HG03280 (cell line): Measurements from ENCODE around the gene PSPC1.
"Not testable (repeated sequence)": the region's sequence is repeated elsewhere in the genome, so short reads cannot be mapped to it uniquely, and the experiment has no call there.

Source experiments
- ATAC-seq: cut with Tn5 transposase; IDR thresholded peaks from one replicate; pipeline ENCODE4 v1.9.1; 2021; ENCODE audit warnings: mild to moderate bottlenecking, moderate library complexity; ENCODE audit not compliant: unreplicated experiment

PSPC1 gene

GRCh38 chr13:19764237-19764636, 18.5 kb downstream of the PSPC1 start:
- ATAC-seq: no peak

- no peak for ATAC-seq
These were observed 19.1 kb downstream of the PSPC1 start for GRCh38 chr13:19763618-19764017.

- no peak for ATAC-seq
These were observed 23.1 kb downstream of the PSPC1 start for GRCh38 chr13:19759669-19760068.

- ATAC-seq: no peak
These were observed 40.1 kb downstream of the PSPC1 start for GRCh38 chr13:19742643-19743042.

GRCh38 chr13:19737844-19738557, 44.7 kb downstream of the PSPC1 start:
- ATAC-seq: no peak

GRCh38 chr13:19726611-19727010, 56.1 kb downstream of the PSPC1 start:
- no peak for ATAC-seq

- no peak for ATAC-seq
These were observed 57.4 kb downstream of the PSPC1 start for GRCh38 chr13:19725320-19725719.

- no peak for ATAC-seq
These were observed 62.7 kb downstream of the PSPC1 start for GRCh38 chr13:19720039-19720438.

- ATAC-seq: no peak
These were observed 69.4 kb downstream of the PSPC1 start for GRCh38 chr13:19713186-19713965.

- ATAC-seq: not testable (repeated sequence)
These were observed 73.0 kb downstream of the PSPC1 start for GRCh38 chr13:19709782-19710181.

- not testable (repeated sequence) for ATAC-seq
These were observed 73.7 kb downstream of the PSPC1 start for GRCh38 chr13:19709039-19709438.

- ATAC-seq: not testable (repeated sequence)
These were observed 78.5 kb downstream of the PSPC1 start for GRCh38 chr13:19704256-19704655.

- not testable (repeated sequence) for ATAC-seq
These were observed 81.1 kb downstream of the PSPC1 start for GRCh38 chr13:19701619-19702018.

GRCh38 chr13:19700963-19701362, 81.8 kb downstream of the PSPC1 start:
- ATAC-seq: not testable (repeated sequence)

- ATAC-seq: no peak
These were observed 86.9 kb downstream of the PSPC1 start for GRCh38 chr13:19695829-19696228.

- ATAC-seq: no peak
These were observed 87.3 kb downstream of the PSPC1 start for GRCh38 chr13:19695428-19695827.

GRCh38 chr13:19691447-19691846, 91.3 kb downstream of the PSPC1 start:
- ATAC-seq: not testable (repeated sequence)

GRCh38 chr13:19685437-19685836, 97.3 kb downstream of the PSPC1 start:
- no peak for ATAC-seq

- no peak for ATAC-seq
These were observed 97.7 kb downstream of the PSPC1 start for GRCh38 chr13:19685034-19685433.

GRCh38 chr13:19681517-19681916, 101.2 kb downstream of the PSPC1 start:
- no peak for ATAC-seq

- ATAC-seq: no peak
These were observed 102.0 kb downstream of the PSPC1 start for GRCh38 chr13:19680751-19681150.

- ATAC-seq: no peak
These were observed 106.6 kb downstream of the PSPC1 start for GRCh38 chr13:19676168-19676567.
